Measurements from ENCODE around the gene MED13L.

Gene MED13L

GRCh38 chr12:116276652-116277466 is 634 bp downstream of the MED13L start:
- no peak for DNase-seq (ENCODE audit: low read depth)

- no peak for DNase-seq (ENCODE audit: low read depth)
Observed at GRCh38 chr12:116274551-116275375, 2.7 kb downstream of the MED13L start.

GRCh38 chr12:116273813-116274550 is 3.5 kb downstream of the MED13L start:
- DNase-seq (ENCODE audit: low read depth): no peak

- DNase-seq (ENCODE audit: low read depth): no peak
Observed at GRCh38 chr12:116267948-116268347, 9.5 kb downstream of the MED13L start.

GRCh38 chr12:116266631-116267349 is 10.7 kb downstream of the MED13L start:
- DNase-seq (ENCODE audit: low read depth): no peak

DNA sequence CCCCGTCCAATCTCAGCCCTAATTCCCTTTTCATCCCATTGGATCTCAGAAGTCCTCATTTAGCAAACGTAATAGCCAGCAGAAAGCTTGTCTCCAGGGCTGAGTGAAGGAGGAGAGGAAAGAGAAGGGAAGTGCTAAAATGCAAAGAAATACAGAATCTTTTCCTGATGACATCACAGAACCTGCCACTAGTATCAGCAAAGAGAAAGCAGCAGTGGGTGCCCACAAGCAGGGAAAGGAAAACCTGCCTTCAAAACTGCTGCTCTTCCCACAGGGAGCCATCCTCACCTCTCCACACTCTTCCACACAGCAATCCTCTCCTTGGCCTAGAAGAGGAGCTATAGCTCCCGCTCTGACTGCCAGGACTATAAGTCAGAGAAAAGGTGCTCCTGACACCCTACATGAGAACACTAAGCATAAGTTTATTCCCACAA is 11.3 kb downstream of the MED13L start:
- DNase-seq (ENCODE audit: low read depth): no peak

DNA sequence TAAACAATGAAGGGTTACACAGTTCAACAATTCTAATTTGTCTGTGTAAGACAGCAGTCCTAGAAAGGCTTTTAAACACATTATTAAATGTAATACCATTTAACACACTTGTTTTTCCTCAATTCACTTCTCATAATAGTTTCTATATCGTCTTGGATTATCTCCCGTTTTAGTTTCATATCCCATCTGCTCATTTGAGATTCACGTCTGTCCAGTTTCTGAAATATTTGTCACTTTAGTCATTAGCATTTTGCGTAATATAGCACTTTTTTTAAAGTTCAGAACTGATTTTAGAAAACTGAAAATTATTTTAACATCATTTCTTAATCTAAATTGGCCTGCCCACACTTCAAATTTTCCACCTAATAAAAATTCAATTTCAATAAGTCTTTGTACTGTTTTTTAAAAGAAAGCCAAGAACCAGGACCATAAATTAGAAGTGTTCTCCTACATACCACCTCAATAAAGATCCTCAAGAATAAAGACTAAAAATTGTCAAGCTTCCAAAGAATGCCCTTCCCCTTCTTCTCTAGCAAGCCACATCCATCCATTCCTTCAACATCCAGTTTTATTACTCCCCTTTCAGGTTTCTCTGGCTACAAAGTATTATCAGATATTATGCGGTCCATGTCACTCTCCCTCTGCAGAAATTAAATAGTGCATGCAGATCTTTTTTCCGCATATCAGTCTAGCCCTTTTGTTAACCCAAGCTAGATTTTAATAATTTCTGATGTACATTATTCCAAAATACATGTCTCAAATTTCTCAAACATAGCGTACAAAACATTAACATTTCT is 11.9 kb downstream of the MED13L start:
- DNase-seq (ENCODE audit: low read depth): no peak

DNA sequence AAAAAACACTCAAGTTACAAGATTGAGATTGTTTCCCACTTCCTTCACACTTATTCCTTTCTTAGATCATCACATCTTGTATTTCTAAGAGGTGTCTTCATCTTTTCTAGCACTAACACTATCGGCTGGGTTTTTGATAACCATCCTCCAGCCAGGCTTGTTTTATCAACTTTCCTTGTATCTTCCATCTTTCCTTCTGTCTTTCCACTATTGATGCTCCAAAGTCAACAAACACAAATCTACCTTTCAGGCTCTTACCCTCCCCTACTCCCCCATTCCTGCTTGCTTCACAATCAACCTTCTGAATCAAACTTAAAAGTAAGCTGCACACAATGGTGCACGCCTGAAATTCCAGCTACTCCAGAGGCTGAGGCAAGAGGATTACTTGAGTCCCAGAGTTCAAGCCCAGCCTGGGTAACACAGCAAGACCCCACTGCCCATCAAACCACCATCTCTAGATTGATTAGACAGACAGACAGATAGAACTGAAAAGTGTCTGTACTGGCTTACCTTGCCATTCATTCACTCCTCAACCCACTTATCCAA is 12.9 kb downstream of the MED13L start:
- no peak for DNase-seq (ENCODE audit: low read depth)

GRCh38 chr12:116263844-116264243 is 13.6 kb downstream of the MED13L start:
- DNase-seq (ENCODE audit: low read depth): no peak

GRCh38 chr12:116263431-116263830 is 14.1 kb downstream of the MED13L start:
- DNase-seq (ENCODE audit: low read depth): no peak

- no peak for DNase-seq (ENCODE audit: low read depth)
Observed at GRCh38 chr12:116262741-116263140, 14.8 kb downstream of the MED13L start.

- DNase-seq (ENCODE audit: low read depth): no peak
Observed at GRCh38 chr12:116261525-116262100, 15.9 kb downstream of the MED13L start.

GRCh38 chr12:116259800-116260577 is 17.5 kb downstream of the MED13L start:
- no peak for DNase-seq (ENCODE audit: low read depth)

DNA sequence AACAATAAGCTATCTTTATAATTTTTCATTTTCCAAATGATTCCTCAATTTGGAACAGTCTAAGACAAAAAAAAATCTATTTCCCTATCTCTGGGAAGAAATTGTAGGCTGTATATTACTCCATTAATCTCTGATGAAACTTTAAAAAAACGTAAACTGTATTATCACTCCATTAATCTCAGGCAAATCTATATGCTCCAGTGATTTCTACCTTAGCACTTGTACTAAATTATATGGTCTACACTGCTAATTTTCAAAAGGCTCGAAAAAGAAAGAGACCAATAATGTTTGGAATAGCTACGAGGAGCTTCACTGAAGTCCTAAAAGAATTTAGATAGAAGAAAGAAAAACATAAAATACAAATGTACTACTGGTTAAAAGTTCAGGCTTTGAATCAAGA is 19.7 kb downstream of the MED13L start:
- no peak for DNase-seq (ENCODE audit: low read depth)

GRCh38 chr12:116257215-116257614 is 20.3 kb downstream of the MED13L start:
- no peak for DNase-seq (ENCODE audit: low read depth)

DNA sequence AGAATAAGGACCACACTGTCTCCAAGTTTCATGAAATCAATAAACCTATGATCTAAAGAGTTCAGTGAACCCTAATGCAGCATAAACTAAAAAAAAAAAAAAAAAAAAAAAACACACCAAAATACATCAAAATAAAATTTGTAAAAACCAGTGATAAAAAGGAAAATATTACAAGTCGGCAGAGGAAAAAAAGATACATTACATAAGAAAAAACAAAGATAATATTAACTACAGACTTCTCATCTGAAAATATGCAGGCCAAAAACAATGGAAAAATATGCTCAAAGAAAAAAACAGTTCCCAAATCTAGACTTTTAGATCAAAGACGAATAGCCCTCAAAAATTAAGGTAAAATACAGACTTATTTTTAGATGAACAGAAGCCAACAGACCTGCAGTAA is 27.6 kb downstream of the MED13L start:
- no peak for DNase-seq (ENCODE audit: low read depth)

GRCh38 chr12:116248930-116249329 is 28.6 kb downstream of the MED13L start:
- DNase-seq (ENCODE audit: low read depth): no peak

DNA sequence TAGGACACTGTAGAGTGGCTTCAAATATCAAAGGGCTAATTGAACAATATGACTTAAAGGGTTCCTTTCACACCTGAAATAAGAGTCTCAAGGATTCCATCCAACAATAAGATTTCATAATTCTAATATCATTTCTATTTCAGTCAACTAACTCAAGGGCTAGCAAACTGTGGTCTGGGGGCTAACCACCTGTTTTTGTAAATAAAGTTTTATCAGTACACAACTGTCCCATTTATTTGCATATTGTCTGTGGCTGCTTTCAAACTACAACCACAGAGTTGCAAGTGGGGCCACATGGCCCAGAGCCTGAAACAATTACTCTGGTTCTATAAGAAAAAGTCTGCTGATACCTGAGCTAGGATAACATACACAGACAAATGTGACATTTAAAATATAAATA is 29.1 kb downstream of the MED13L start:
- no peak for DNase-seq (ENCODE audit: low read depth)

DNA sequence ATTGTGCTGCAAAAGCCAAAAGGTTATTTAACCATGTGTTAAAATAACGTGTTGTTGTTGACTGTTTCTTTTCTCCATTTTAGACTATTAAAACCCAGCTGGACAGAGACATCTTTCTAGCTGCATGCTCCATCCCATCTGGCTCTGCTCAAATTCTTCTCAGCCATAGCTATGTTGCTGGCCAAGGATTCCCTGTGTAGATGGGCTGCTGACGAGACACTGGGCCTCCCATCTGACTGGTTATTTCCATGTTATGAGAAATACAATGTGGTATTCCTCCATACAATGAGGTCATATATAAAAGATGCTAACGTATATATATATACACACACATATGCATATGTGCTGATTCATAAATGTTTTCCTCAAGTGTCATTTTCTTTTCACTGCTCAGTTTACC is 30.1 kb downstream of the MED13L start:
- no peak for DNase-seq (ENCODE audit: low read depth)

Measured in GM04503 (cell line).